ENCODE measurements around the gene MYCBP2.

DNA sequence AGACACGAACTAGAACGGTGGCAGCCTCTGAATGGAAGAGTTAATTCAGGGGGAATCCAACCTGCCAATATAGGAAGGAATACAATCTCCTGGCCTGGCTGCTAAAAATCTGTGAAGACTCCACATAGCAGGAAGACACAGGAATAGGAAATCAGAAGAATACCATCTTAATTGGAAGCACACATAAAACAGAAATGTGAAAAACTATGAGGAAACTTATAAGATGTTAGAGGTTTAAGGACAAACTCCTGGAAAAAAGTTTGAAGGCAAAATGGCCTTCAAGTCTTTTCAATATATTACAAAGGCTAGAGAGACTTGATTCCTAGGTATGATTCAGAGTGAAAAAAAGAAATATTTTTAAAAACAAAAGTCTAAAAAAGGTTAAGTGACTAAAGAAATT is 221.8 kb downstream of the MYCBP2 start:
- TF ChIP-seq, protein P1, sequence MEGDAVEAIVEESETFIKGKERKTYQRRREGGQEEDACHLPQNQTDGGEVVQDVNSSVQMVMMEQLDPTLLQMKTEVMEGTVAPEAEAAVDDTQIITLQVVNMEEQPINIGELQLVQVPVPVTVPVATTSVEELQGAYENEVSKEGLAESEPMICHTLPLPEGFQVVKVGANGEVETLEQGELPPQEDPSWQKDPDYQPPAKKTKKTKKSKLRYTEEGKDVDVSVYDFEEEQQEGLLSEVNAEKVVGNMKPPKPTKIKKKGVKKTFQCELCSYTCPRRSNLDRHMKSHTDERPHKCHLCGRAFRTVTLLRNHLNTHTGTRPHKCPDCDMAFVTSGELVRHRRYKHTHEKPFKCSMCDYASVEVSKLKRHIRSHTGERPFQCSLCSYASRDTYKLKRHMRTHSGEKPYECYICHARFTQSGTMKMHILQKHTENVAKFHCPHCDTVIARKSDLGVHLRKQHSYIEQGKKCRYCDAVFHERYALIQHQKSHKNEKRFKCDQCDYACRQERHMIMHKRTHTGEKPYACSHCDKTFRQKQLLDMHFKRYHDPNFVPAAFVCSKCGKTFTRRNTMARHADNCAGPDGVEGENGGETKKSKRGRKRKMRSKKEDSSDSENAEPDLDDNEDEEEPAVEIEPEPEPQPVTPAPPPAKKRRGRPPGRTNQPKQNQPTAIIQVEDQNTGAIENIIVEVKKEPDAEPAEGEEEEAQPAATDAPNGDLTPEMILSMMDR (IDR thresholded peaks at IDR 0.05; ENCODE audit: insufficient read depth, low read length, poor library complexity, severe bottlenecking), result no peak
- no peak for TF ChIP-seq EZH2phosphoT487 (conservative IDR thresholded peaks at IDR 0.05; ENCODE audit: low read length)
